Stimulated activated CD8-positive, alpha-beta memory T cell treated with anti-CD3 and anti-CD28 coated beads, Interleukin-7, amount 100 ng/mL, for 1 hour (primary cell): Measurements from ENCODE around the gene COL5A1.
"Not testable (repeated sequence)": the region's sequence is repeated elsewhere in the genome, so short reads cannot be mapped to it uniquely, and the experiment has no call there.

Experiments
- DNase-seq, 2 donors: peaks; one replicate each; pipeline ENCODE4 v3.0.0-alpha.2; 2020; ENCODE audit warnings: low read depth in 2 of 2

The COL5A1 gene

DNA sequence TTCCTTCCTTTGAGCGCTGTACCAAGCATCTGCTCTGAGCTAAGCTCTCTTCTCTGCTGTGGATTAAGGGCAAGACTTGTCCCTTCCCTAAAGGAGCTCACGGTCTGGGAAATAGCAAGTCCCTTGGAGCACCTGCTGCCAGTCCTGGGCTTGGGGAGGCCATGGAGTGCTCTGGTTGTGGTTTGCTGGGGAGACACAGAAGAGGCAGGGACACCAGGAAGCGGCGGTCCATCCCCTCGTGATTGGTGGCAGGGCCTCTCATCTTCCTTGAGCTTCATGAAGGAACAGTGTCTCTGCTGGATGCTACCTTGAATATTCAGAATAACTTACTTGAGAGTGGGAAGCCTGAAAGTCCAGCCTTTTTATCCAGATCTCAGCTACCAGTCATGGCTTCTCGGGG, 35.3 kb downstream of the COL5A1 start:
- DNase-seq, result no peak

DNA sequence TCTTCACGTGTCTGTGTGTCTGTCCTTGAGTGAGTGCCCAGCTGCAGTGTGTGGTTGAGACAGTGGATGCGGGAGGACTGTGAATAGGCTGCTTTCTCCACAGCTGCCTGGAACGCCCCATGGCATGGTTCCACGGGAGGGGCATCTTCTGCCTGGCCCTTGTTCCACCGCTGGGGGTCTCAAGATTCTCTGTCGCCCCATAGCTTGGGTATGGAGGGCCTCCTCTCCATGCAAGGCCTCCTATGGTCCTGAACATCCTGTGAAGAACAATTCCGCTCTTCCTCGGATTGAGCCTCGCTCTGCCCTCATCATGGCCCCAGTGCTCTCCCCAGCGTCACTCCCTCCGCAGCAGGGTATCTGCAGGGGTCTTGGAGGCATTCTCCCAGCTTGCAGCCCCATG, 36.1 kb downstream of the COL5A1 start:
- DNase-seq, result no peak

DNA sequence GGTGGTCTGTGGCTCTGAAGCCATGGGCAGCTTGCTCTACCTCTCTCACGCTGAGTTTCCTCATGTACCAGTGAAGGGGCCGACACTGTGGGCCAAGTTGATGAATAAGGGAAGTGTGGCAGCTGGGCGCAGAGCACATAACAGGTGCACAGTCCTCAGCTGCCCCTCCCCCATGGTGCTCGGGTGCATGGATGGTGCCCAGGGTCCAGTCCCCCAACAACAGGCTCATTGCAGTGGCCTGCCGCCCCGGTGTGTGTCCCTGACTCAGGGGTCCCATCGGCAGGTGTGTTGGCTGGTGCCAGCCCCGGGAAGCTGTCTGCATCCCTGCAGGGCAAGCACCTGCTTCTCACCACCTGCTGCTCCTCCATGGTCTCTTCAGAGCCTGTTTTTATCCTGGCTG, 36.6 kb downstream of the COL5A1 start:
- DNase-seq, result no peak

DNA sequence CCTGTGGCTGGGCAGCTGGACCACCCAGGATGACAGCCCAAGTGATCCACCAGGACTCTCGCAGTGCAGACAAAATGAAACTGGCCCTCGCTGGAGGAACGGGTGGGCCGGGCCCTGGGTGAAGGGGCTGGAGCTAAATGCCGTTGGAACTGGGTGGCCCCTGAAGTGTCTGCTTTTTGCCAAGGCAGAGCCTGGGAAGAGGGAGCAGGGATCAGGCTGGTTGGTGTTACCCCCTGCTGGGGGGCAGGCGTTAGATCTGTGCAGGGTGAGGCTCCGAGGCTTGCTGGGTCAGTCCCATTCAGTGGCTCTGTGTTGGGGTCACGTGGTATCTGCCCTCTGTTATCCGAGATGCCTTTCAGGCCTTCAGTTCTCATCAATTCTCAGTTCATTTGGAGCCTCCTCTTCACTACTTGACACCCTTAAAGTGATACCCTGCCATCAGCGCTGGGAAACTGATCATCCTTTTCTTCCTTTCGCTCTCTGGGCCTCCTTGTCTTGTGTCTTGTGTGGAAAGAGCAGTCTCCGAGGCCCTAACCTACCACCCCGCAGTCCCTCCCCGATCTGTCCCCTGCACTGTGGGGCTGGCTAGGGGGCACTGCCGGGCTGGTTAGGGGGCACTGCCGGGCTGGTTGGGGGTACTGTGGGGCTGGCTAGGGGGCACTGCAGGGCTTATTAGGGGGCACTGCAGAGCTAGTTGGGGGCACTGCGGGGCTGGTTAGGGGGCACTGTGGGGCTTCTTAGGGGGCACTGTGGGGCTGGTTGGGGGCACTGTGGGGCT, 37.3 kb downstream of the COL5A1 start:
- DNase-seq, result no peak

DNA sequence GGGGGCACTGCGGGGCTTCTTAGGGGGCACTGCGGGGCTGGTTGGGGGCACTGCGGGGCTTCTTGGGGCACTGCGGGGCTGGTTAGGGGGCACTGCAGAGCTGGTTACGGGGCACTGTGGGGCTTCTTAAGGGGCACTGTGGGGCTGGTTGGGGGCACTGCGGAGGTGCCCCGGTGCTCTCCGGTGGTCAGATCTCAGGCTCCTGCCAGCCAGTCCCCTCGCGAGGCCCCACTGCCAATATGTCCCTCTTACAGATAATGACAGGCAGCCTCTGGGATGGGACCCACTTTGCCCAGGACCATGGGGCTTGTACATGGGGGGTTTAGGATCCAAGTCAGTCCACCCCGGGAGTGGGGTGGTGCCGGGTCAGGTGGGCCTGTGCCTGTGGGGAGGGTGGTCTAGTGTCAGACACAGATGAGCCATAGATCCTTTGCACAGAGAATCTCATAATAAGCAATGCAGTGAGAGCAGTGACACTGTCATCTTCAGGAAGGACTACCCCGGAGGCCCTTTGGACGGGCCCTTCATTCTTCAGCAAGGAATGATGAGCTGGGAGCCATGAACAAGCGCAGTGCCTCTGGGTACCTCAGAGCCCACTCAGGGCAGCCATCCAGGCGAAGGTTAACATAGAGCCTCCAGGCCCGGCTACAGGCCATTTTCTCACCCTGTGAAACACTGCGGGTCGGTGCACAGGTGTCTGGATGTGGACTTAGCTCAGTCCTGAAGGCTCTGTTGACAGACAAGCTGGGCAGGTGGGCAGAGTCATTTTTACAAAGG, 38.2 kb downstream of the COL5A1 start:
- DNase-seq, result no peak

DNA sequence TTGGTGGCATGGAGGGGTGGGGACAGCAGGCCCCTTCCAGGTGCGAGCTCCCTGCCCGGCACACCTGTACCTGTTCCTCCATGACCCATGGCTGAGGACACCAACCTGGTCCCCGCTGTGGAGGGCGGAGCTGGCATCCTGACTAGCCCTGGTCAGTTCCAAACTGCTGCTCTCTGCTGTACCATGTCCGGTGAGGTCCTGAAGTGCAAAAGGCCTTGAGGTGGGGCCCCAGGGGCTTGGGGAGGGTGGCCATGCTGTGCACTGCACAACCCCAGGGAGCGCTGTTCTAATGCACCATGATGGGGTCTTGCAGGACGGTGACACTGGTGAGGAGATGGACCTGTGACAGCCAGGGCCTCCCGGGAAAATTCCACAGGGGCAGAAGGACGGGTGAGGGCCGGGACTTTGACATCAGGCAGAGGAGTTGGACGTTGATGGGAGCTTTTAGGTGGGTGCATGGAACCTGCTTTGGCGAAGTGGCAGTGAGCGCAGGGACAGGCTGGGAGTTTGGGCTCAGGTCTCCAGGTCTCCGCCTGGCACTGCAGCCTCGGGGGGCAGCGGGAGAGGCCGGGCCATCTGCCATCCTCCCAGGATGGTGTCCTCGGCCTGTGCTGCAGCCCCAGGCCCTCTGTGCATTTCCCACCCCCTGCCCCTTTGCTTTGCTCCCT, 38.9 kb downstream of the COL5A1 start:
- no peak for DNase-seq

DNA sequence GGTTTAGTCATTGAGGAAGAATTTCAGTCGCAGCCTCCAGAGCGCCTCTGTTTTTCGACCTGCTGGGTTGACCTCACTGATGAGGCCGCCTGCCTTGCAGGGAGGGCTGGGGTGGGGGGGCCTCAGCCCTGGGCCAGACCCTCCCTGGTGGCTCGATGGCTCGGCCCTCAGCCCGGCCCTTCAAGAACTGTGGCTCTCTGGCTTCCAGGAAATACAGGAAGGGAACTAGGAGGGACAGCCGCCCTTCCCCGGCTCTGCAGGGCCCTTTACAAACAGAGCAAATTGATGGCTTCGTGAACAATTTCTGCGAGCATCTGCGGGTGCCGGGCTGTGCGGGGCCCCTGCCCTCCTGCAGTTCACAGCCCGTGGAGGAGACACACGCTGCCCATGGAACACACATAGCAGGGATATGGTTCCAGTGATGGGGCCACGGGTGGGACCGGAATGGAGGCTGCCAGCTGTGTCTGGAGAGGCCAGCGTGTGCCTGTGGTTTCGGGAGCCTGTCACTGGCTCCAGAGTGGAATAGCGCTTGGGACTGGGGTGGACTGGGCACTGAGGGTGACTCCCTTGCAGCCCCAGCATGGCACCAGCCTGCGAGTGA, 39.6 kb downstream of the COL5A1 start:
- no peak for DNase-seq

DNA sequence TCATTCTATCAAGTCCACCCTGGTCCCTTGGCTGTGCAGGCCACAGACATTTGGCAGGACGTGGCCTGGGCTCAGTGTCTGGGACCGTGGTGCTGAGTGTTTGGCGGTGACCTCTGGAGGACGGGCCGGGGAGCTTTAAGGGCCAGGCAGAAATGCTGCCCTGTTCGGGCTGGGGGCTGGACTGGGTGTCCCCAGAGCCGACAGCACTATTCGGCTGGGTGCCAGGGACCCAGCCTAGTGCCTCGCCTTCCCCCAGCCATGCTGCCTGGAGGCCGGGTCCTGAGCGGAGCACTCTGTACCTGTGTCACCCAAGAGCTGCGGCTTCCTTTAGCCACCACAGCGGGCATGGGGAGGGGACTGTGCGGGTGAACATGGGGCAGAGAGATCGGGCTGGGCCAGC, 40.4 kb downstream of the COL5A1 start:
- DNase-seq, result no peak

DNA sequence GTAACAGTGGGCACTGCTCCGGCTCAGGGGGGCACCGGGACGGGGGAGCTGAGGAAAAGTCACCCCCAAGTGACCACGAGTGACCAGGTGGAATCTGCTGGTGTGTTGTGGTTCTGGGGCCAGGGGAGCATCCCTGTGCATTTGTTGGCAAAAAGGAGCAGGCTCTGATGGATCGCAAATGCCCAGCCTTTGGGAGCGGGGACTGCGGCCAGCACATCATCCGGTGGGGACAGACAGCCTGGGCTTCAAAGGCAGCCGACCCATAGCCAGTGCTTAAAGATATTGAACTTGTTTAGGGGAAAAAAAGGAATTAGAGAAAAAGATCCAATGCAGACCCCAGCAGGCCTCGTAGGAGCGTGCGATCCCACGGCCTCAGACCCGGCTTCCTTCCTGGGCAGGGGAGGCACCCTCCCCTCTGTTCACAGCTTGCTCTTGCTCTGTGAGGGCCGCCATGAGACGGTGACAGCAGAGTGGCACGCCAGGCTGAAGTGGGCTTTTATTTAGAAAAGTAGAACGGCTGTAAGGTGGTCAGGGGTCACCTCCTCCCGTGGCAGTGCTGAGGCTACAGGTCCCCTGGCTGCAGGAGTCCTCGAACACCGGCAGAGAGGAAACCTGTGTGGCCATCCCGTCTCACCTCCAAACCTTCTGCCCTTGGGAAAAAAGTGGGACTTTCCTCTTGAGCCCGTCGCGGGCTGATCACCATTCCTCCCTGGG, 41.2 kb downstream of the COL5A1 start:
- no peak for DNase-seq

DNA sequence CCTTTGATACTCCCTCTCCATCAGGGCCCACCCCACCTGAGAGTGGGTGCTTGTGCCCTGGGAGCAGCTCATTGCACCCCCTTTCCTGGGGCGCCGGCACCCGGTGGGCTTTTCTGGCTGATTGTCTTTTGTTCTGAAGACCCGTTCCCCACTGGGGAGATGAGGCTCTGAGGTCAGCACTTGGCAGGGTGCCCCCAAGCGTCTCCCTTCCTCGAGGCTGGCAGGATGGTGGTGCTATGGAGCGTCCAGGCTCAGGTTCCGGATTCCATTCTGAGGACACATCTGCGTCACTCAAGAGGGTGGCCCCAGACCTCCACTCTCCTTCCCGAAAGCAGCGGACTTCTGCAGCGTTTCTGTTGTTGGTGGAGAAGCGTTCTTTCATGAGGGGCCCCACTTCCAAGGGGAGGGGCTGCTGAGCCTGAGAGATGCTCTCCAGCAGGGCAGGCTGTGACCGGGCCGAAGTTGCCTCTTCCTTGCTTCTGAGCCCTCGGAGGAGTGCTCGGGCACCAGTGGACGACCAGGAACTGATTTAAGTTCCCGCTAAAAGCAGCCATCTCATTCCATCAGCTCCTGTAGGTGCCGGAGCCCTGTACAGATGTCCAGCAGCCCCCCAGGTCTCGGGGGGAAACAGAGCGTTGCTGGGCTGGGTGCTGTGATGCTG, 42.2 kb downstream of the COL5A1 start:
- DNase-seq, result no peak

DNA sequence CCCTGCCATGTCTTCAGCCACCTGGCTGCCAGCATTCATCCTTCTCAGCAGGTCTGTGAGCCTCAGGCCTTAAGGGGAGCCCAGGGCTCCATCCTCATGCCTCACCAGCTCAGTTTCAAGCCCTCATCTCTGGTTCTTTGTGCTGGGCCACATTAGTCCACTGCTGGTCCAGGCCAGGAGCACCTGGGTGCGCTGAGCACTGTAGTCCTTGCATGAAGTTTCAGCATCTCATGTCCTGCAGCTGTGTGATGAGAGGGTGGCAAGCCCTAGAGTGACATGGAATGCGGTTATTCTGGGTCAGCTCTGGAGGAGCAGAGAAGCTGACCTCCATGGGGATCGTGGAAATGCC, 42.7 kb downstream of the COL5A1 start:
- DNase-seq, result no peak

DNA sequence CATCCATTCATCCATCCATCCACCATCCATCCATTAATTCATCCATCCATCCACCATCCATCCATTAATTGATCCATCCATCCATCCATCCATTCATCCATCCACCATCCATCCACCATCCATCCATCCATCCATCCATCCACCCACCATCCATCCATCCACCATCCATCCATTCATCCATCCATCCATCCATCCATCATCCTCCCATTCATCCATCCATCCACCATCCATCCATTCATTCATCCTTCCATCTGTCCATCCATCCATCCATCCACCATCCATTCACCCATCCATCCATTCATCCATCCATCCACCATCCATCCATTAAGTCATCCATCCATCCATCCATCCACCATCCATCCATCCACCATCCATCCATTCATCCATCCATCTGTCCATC, 43.3 kb downstream of the COL5A1 start:
- not testable (repeated sequence) for DNase-seq

DNA sequence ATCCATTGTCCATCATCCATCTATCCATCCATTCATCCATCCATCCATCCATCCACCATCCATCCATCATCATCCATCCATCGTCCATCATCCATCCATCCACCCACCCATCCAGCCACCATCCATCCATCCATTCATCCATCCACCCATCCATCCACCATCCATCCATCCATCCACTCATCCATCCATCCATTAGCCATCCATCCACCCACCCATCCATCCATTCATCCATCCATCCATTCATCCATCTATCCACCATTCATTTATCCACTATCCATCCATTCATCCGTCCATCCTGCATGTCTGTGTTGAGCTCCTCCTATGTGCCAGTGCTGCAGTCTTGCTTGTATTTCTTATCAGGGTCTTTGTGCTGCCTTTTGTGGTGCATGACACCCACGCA, 44.2 kb downstream of the COL5A1 start:
- DNase-seq, result no peak

DNA sequence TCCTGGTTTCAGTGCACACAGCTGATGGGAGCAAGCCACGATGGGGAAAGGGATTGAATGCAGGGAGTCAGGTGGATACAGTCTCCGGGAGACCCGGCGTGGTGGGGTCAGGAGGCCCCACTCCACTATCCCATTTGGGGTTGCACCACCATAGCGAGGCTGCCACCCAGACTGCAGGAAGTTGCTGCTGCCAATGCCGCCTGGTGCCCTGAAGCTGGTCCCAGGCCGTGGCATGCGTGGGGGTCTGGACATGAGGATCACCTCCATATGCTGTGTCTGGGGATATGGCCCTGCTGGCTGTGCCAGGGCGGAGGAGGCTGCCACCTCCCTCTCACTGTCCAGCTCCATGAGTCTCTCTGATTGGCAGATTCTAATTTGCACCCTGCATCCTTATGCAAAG, 45.3 kb downstream of the COL5A1 start:
- DNase-seq, result no peak

DNA sequence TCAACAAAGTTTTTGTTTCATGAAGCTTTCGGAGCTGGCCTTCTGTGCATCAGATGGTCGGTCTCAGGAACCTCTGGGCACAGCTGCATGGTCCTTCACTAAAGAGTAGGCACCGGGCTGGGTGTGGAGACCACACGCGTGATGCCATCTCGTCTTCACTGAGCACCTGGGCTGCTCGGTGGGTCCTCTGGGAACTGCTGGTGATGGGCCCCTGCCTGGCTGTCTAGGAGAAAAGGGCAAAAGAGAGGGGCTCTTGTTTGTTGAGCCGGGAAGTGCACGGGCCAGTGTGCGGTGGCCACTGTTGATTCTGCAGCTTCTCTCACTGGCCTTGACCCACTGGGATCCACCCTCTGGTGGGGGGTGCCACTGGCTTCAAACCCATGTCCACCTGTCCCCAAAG, 46.0 kb downstream of the COL5A1 start:
- no peak for DNase-seq

DNA sequence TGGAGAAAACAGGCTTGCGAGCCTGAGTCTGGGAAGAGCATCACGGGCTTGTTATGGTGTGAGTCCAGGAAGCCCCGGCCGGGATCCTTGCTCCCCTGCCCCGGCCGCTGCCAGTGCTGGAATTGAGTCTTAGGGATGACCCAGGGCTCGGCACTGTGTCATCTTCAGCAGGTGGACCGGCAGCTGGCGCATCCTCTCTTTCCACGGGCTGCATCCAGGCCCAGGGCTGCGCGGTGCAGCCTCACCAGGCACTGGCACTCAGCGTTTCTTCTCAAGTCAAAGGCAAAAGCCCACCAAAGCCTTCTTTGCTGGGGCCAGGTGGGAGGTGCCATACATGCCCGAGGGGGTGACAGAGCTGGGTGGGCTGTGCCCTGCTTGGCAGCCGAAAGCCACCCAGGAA, 46.6 kb downstream of the COL5A1 start:
- DNase-seq, result no peak

DNA sequence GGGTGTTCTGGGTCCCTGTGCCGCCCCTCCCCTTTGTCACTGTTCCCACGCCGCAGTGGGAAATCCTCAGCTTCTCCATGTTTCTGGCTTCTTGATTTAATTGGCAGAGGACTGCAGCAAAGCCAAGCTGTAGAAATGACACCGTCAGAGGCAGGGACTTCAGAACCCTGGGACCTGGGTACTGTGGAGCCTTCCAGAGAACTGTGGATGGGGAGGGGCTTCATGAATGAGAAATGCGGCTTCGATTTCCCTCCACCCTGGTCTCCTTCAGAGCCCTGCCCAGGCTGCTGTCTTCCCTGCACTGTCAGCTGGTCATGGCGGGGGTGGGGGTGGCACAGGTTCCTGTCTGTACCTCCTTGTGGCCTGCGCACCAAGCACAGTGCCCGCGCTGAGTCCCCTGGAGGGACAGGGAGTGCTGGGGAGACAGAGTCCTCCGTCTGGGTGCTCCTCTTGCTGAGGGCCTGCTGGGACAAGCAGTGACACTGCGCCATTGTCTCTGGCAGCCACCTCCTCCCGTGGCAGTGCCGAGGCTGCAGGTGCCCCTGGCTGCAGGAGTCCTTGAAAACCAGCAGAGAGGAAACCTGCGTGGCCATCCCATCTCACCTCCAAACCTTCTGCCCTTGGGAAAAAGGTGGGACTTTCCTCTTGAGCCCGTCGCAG, 47.2 kb downstream of the COL5A1 start:
- no peak for DNase-seq

DNA sequence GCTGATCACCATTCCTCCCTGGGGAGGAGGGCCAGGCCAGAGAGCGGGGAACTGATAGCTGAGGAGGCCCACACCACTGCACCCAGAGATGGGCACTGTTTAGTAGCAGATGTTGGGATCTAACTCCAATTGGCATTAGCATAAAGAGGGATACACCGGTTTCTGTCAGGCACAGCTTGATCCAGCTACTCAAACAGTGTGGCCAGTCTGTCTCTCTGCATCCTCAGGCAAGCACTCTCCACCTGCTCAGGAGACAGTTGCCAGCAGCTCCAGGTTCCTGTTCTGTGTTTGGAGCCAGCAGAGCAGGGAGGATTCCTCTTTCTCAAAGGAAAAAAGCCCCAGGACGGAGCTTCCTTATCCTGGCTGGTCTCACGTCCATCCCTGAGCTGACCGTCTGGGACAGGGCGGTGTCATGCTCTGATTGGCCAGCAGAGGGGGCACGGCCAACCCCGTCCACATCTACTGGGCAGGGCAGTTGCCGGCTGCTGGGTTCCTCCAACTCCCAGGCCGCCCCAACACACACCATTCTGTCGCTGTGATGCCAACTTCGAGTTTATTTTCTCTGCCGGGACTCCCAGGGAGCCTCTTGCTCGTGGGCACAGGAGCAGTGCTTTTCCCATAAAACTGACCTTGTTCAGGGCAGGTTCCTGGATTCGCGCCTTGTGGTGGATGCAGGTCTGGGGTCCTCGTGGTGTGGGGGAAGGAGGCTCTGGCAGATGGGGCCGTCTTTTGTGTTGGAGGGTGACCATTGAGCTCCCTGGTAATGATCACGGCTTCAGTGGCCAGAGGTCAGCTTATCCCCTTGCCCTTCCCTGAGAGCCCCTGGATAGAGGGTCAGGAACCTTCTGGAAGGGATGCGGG, 47.9 kb downstream of the COL5A1 start:
- no peak for DNase-seq

DNA sequence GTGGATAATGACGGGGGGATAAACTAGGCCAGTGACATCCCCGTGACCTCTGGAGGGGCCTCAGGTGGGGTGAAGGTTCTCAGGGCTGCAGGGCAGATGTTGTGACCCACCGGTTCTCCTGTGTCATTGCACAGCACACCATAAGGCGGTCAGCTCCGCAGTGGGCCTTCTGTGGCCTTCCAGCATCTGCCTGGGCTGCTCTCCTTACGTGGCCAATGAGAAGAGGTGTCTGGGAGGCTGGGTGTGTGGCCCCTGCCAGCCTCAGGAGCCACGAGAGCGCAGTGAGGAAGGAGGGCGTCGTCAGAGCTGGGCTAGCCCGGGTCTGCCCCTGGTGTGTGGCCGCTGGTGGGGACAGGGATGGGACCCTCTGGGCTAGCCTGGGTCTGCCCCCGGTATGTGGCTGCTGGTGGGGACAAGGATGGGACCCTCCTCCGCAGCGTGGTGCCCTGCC, 48.7 kb downstream of the COL5A1 start:
- DNase-seq, result no peak
